ENCODE results near the gene DOCK3.

The DOCK3 gene

GRCh38 chr3:50656417-50657195, 18.1 kb upstream of the DOCK3 start:
- Histone ChIP-seq H3K36me3 (ENCODE audit: insufficient read depth, low read length) (no peaks in the 10 kb centered on the region), H3K9me3 (ENCODE audit: low read depth, low read length) (no peaks in the 10 kb centered on the region), H3K9ac (ENCODE audit: insufficient read length) (no peak overlapping the region), H3K4me3 (no peak overlapping the region), H3K27ac (no peak overlapping the region)
- no peak for TF ChIP-seq FOXP2 (optimal IDR thresholded peaks at IDR 0.05; ENCODE audit: control extremely low read depth, extremely low read length, insufficient read depth)
- no peak for TF ChIP-seq EZH2 (IDR thresholded peaks at IDR 0.05)
- no peak for TF ChIP-seq POLR2AphosphoS5 (IDR thresholded peaks at IDR 0.05; ENCODE audit: borderline replicate concordance, low read depth, low read length)
- no peak for DNase-seq (ENCODE audit: low read depth, low spot score)

DNA sequence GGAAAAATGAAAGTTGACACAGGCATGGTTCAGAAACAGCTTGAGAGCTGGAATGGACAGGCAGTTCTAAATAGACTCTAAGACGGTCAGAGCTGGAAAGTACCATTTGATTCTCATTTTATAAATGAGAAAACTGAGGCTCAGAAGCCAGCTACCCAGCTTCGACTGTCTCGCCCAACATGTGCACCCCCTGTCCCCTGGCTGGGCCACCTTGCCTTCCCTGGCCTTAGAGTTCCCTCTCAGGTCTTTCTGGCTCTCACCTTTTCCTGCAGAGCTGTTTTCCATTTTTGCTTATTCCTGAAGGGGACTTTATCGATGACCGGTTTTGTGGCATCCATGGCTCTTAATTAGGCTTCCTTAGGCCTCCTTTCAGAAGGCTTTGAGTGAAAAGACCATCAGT, 17.3 kb upstream of the DOCK3 start:
- no peak for DNase-seq (ENCODE audit: low read depth, low spot score)
- no peaks in the 10 kb centered on the region for H3K9me3 ChIP-seq (ENCODE audit: low read depth, low read length)
- no peak for TF ChIP-seq FOXP2 (optimal IDR thresholded peaks at IDR 0.05; ENCODE audit: control extremely low read depth, extremely low read length, insufficient read depth)
- no peak for TF ChIP-seq EZH2 (IDR thresholded peaks at IDR 0.05)
- no peak for TF ChIP-seq POLR2AphosphoS5 (IDR thresholded peaks at IDR 0.05; ENCODE audit: borderline replicate concordance, low read depth, low read length)
- no peaks in the 10 kb centered on the region for H3K36me3 ChIP-seq (ENCODE audit: insufficient read depth, low read length)
- no peak overlapping the region for H3K9ac ChIP-seq (ENCODE audit: insufficient read length)
- no peak overlapping the region for H3K27ac ChIP-seq
- no peak overlapping the region for H3K4me3 ChIP-seq

- Histone ChIP-seq H3K9me3 (ENCODE audit: low read depth, low read length) (no peaks in the 10 kb centered on the region), H3K9ac (ENCODE audit: insufficient read length) (no peak overlapping the region), H3K4me3 (no peak overlapping the region), H3K27ac (no peak overlapping the region), H3K36me3 (ENCODE audit: insufficient read depth, low read length) (no peaks in the 10 kb centered on the region)
- TF ChIP-seq POLR2AphosphoS5 (IDR thresholded peaks at IDR 0.05; ENCODE audit: borderline replicate concordance, low read depth, low read length) = no peak
- TF ChIP-seq FOXP2 (optimal IDR thresholded peaks at IDR 0.05; ENCODE audit: control extremely low read depth, extremely low read length, insufficient read depth) = no peak
- TF ChIP-seq EZH2 (IDR thresholded peaks at IDR 0.05) = no peak
- no peak for DNase-seq (ENCODE audit: low read depth, low spot score)
Measured at GRCh38 chr3:50657816-50658215, 16.9 kb upstream of the DOCK3 start.

DNA sequence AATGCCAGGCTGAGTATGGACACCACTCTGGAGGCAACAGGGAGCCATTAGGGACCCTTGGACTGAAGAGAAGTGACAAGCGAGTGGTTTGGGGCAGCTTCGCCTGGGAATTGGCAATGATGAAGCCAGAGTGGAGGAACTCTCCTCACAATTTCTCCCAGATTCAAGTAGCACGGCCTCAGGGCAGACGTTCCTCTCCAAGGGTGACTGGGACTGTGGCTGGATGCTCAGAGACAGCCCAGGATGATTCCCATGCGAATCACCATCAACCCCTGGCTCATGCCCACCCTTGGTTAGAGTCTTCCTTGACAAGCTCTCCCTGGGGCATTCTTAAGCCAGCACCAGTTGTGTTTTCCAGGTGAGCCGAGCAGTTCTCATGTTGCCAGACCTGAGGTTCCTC, 16.3 kb upstream of the DOCK3 start:
- Histone ChIP-seq H3K9me3 (ENCODE audit: low read depth, low read length) (no peaks in the 10 kb centered on the region), H3K36me3 (ENCODE audit: insufficient read depth, low read length) (no peaks in the 10 kb centered on the region), H3K9ac (ENCODE audit: insufficient read length) (no peak overlapping the region), H3K4me3 (no peak overlapping the region), H3K27ac (no peak overlapping the region)
- DNase-seq (ENCODE audit: low read depth, low spot score) = no peak
- TF ChIP-seq POLR2AphosphoS5 (IDR thresholded peaks at IDR 0.05; ENCODE audit: borderline replicate concordance, low read depth, low read length) (no peak), EZH2 (IDR thresholded peaks at IDR 0.05) (no peak), FOXP2 (optimal IDR thresholded peaks at IDR 0.05; ENCODE audit: control extremely low read depth, extremely low read length, insufficient read depth) (no peak)

DNA sequence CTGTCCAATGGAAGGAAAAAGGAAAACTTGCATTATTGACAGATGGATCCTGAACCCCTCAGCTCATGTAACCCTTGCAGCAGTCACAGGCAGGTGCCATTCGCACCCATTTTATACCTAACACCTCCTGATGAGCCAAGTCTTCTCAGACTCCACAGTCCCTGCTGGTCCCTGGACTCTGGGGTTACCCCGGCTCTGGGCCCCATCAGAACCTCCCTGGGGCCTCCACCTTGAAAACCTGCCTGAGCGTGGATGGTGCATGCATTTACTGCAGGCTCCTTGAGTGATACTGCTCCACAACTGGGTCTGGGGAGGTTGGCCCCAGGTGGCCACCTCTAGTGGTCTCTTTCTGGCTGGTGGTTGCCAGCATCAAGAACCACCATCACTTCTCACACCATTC, 15.9 kb upstream of the DOCK3 start:
- TF ChIP-seq POLR2AphosphoS5 (IDR thresholded peaks at IDR 0.05; ENCODE audit: borderline replicate concordance, low read depth, low read length) (no peak), FOXP2 (optimal IDR thresholded peaks at IDR 0.05; ENCODE audit: control extremely low read depth, extremely low read length, insufficient read depth) (no peak), EZH2 (IDR thresholded peaks at IDR 0.05) (no peak)
- H3K4me3 ChIP-seq = no peak overlapping the region
- H3K27ac ChIP-seq = no peak overlapping the region
- H3K36me3 ChIP-seq (ENCODE audit: insufficient read depth, low read length) = no peaks in the 10 kb centered on the region
- H3K9me3 ChIP-seq (ENCODE audit: low read depth, low read length) = no peaks in the 10 kb centered on the region
- no peak overlapping the region for H3K9ac ChIP-seq (ENCODE audit: insufficient read length)
- no peak for DNase-seq (ENCODE audit: low read depth, low spot score)

- Histone ChIP-seq H3K27ac (no peak overlapping the region), H3K9ac (ENCODE audit: insufficient read length) (no peak overlapping the region), H3K9me3 (ENCODE audit: low read depth, low read length) (no peaks in the 10 kb centered on the region), H3K4me3 (no peak overlapping the region), H3K36me3 (ENCODE audit: insufficient read depth, low read length) (no peaks in the 10 kb centered on the region)
- TF ChIP-seq EZH2 (IDR thresholded peaks at IDR 0.05) = no peak
- no peak for TF ChIP-seq POLR2AphosphoS5 (IDR thresholded peaks at IDR 0.05; ENCODE audit: borderline replicate concordance, low read depth, low read length)
- no peak for TF ChIP-seq FOXP2 (optimal IDR thresholded peaks at IDR 0.05; ENCODE audit: control extremely low read depth, extremely low read length, insufficient read depth)
- DNase-seq (ENCODE audit: low read depth, low spot score) = no peak
Measured at GRCh38 chr3:50660386-50660785, 14.3 kb upstream of the DOCK3 start.

DNA sequence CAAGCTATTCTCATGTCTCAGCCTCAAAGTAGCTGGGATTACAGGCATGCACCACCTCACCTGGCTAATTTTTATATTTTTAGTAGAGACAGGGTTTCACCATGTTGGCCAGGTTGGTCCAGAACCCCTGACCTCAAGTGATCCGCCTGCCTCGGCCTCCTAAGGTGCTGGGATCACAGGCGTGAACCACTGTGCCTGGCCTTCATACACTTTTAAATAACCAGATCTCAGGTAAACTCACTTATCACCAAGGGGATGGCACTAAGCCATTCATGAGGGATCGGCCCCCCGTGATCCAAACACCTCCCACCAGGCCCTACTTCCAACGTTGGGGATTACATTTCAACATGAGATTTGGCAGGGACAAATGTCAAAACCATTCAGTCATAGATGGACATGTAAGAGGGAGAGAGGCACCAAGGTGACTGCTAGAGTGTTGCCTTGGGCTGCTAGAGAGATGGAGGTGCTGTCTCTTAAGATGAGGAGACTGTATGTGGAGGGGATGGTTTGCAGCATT, 13.3 kb upstream of the DOCK3 start:
- H3K9me3 ChIP-seq (ENCODE audit: low read depth, low read length) = no peaks in the 10 kb centered on the region
- H3K27ac ChIP-seq = no peak overlapping the region
- no peak overlapping the region for H3K4me3 ChIP-seq
- TF ChIP-seq EZH2 (IDR thresholded peaks at IDR 0.05) (no peak), FOXP2 (optimal IDR thresholded peaks at IDR 0.05; ENCODE audit: control extremely low read depth, extremely low read length, insufficient read depth) (no peak)
- no peak overlapping the region for H3K9ac ChIP-seq (ENCODE audit: insufficient read length)
- H3K36me3 ChIP-seq (ENCODE audit: insufficient read depth, low read length) = no peaks in the 10 kb centered on the region
- no peak for DNase-seq (ENCODE audit: low read depth, low spot score)

DNA sequence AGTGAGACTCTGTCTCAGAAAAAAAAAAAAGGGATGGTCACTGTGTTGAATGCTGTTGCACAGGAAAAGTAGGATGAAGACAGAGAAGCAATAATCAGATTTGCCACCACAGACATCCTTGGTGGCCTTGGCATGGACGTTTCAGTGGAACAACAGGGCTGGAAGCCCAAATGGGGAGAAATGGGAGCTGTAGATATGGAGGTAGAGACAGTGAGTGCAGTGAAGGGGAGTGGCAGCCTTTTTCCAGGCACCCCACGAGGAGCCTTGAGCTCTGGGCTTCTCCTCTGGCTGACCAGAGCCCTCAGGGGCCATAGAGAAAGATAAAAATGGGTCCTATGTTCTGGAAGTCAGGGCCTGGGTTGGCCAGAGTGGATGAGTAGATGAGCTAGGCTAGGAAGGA, 12.3 kb upstream of the DOCK3 start:
- DNase-seq (ENCODE audit: low read depth, low spot score) = no peak
- no peaks in the 10 kb centered on the region for H3K9me3 ChIP-seq (ENCODE audit: low read depth, low read length)
- TF ChIP-seq EZH2 (IDR thresholded peaks at IDR 0.05) (no peak), POLR2AphosphoS5 (IDR thresholded peaks at IDR 0.05; ENCODE audit: borderline replicate concordance, low read depth, low read length) (no peak), FOXP2 (optimal IDR thresholded peaks at IDR 0.05; ENCODE audit: control extremely low read depth, extremely low read length, insufficient read depth) (no peak)
- no peak overlapping the region for H3K4me3 ChIP-seq
- H3K9ac ChIP-seq (ENCODE audit: insufficient read length) = no peak overlapping the region
- H3K36me3 ChIP-seq (ENCODE audit: insufficient read depth, low read length) = no peaks in the 10 kb centered on the region
- no peak overlapping the region for H3K27ac ChIP-seq
